Right lobe of liver (tissue), 4 donors: Measurements from ENCODE around the gene GDPD5.

Experiments
- POLR2A ChIP-seq: fragments of 450-650 bp; IDR thresholded peaks from one replicate; pipeline ENCODE4 v1.6.1; 2017; ENCODE audit warnings: antibody characterized with exemption, mild to moderate bottlenecking
- TF ChIP-seq, protein P1 (sequence below), 4 donors: fragments of 200-600 bp in 3 of 4; fragments of 450-650 bp in 1 of 4; IDR thresholded peaks; one replicate each; pipeline versions ENCODE4 v1.5.1 to v1.8.0; 2016 to 2022; ENCODE audit warnings: antibody characterized with exemption in 4 of 4, mild to moderate bottlenecking in 2 of 4
- donor health status: DM: no; HTN: no; CAD: no.
- donor health status: DM: no; HTN: no; CAD: no.
- donor health status: DM: no; HTN: yes; CAD: no.

DNA sequence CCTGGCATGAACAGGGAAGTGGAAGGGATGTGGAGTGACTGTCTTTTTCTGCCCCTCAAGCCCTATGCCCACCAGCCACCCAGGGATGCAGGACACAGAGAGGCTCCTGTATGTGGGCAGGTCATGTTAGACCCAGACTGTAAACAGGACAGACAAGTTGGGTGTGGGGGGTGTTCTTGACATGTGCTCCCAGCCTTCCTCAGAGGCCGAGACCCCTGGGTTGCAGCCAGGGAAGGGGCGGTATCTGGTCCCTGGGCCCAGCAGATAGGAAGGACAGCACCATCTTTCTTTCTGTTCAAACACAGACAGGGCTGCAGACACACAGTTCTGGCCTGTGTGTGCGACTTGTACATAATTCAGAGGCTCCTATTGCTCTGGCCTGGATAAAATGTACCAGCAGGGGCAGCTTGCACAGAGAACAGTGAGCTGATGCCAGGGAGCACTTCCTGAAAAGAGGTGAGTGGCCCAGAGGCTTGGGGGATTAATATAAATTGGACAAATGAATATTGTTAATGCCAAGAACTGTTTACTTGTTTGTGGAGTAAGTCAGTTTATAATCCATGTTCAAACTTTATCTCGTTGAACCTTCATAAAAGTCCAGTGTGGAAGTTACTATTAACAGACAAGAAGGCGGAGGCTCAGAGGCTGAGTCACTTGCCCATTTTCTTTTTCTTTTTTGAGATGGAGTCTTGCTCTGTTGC, 16.6 kb downstream of the GDPD5 start:
- TF ChIP-seq, protein P1, sequence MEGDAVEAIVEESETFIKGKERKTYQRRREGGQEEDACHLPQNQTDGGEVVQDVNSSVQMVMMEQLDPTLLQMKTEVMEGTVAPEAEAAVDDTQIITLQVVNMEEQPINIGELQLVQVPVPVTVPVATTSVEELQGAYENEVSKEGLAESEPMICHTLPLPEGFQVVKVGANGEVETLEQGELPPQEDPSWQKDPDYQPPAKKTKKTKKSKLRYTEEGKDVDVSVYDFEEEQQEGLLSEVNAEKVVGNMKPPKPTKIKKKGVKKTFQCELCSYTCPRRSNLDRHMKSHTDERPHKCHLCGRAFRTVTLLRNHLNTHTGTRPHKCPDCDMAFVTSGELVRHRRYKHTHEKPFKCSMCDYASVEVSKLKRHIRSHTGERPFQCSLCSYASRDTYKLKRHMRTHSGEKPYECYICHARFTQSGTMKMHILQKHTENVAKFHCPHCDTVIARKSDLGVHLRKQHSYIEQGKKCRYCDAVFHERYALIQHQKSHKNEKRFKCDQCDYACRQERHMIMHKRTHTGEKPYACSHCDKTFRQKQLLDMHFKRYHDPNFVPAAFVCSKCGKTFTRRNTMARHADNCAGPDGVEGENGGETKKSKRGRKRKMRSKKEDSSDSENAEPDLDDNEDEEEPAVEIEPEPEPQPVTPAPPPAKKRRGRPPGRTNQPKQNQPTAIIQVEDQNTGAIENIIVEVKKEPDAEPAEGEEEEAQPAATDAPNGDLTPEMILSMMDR (IDR thresholded peaks at IDR 0.05), result no peak
- TF ChIP-seq POLR2A, result no peak
